ENCODE data around the gene CBLL1.

DNA sequence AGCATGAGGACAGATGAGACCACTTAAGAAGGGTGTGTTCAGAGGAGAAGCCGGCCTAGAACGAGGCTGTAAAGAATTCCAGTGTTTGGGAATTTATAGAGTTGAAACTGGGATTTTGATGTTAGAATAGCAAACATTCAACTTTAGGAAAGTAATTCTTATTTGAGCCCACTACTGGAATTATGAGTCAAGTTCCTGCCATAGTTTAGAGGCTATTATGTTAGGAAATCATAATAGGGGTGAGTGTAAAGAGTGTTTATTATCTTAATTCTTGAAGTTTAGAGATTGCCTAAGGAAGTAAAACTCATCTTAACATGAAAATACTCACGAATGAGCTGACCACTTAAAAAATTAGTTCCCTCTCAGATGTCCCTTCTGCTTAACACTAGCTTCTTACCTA is 2.1 kb downstream of the CBLL1 start:
- TF ChIP-seq, protein P1, sequence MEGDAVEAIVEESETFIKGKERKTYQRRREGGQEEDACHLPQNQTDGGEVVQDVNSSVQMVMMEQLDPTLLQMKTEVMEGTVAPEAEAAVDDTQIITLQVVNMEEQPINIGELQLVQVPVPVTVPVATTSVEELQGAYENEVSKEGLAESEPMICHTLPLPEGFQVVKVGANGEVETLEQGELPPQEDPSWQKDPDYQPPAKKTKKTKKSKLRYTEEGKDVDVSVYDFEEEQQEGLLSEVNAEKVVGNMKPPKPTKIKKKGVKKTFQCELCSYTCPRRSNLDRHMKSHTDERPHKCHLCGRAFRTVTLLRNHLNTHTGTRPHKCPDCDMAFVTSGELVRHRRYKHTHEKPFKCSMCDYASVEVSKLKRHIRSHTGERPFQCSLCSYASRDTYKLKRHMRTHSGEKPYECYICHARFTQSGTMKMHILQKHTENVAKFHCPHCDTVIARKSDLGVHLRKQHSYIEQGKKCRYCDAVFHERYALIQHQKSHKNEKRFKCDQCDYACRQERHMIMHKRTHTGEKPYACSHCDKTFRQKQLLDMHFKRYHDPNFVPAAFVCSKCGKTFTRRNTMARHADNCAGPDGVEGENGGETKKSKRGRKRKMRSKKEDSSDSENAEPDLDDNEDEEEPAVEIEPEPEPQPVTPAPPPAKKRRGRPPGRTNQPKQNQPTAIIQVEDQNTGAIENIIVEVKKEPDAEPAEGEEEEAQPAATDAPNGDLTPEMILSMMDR (IDR thresholded peaks at IDR 0.05) = no peak
- TF ChIP-seq POLR2A (IDR thresholded peaks at IDR 0.05) = no peak

All from testis (tissue), 2 donors.